Upper lobe of left lung (tissue), 6 donors: ENCODE results near the gene NUP93. TPM values are rescaled to one million over a fixed set of nuclear protein-coding genes. Genes with fewer than 3 reads are reported as not detected.

Source experiments
- ATAC-seq, 2 donors: fragments of 200-7000 bp; cut with Tn5 transposase; one replicate each; pipeline ENCODE4 v1.9.1; 2022; ENCODE audit warnings: mild to moderate bottlenecking in 2 of 2, moderate library complexity in 2 of 2; ENCODE audit not compliant: low FRiP score in 2 of 2
- DNase-seq, 2 donors: peaks; one replicate each; pipeline ENCODE4 v3.0.0-alpha.2; 2019 to 2020
- H3K27ac ChIP-seq, 4 donors: fragments of 200-600 bp; sonication (generic); one replicate each; pipeline ENCODE4 v1.5.1; 2016 to 2019
- H3K27me3 ChIP-seq, 4 donors: fragments of 200-600 bp; sonication (generic); one replicate each; pipeline ENCODE4 v1.5.1; 2017 to 2019
- H3K36me3 ChIP-seq, 4 donors: fragments of 200-600 bp; sonication (generic); one replicate each; pipeline ENCODE4 v1.5.1; 2016 to 2019
- H3K4me1 ChIP-seq, 4 donors: fragments of 200-600 bp; sonication (generic); one replicate each; pipeline ENCODE4 v1.5.1; 2018 to 2019
- H3K4me3 ChIP-seq, 4 donors: fragments of 200-600 bp; sonication (generic); one replicate each; pipeline ENCODE4 v1.5.1; 2017 to 2019; ENCODE audit warnings: mild to moderate bottlenecking in 2 of 4, moderate library complexity in 1 of 4
- H3K9me3 ChIP-seq, 4 donors: fragments of 200-600 bp; sonication (generic); one replicate each; pipeline ENCODE4 v1.5.1; 2018 to 2019
- EP300 ChIP-seq, 4 donors: sonication (generic); formaldehyde crosslinking; IDR thresholded peaks; one replicate each; pipeline ENCODE4 v1.5.1; 2017; ENCODE audit warnings: antibody characterized with exemption in 4 of 4, control low read depth in 2 of 4
- POLR2A ChIP-seq, 4 donors: fragments of 450-650 bp; IDR thresholded peaks; one replicate each; pipeline ENCODE4 v1.5.1; 2016 to 2017; ENCODE audit warnings: antibody characterized with exemption in 4 of 4, mild to moderate bottlenecking in 2 of 4
- POLR2AphosphoS5 ChIP-seq, 2 donors: sonication (generic); formaldehyde crosslinking; IDR thresholded peaks; one replicate each; pipeline ENCODE4 v1.5.1; 2017; ENCODE audit warnings: antibody characterized with exemption in 2 of 2
- WGBS, 2 donors: methylation state at CpG; one replicate each; pipeline ENCODE4 v1.1.5; 2017 to 2018; 5-methylcytosine and 5-hydroxymethylcytosine counted together
- total RNA-seq, 6 donors: library from RNA; depleted of rRNA in 4 of 6; stranded (reverse); fragments of >200 nt in 4 of 6; gene quantifications; one replicate each; pipeline versions ENCODE4 v1.1.0 to v1.2.1, GENCODE V29; 2016 to 2021
- TF ChIP-seq, protein P1 (sequence below), 6 experiments: fragments of 450-650 bp in 4 of 6; fragments of 200-600 bp in 2 of 6; sonication (generic) in 2 of 6; IDR thresholded peaks; one replicate each; pipeline ENCODE4 v1.5.1; 2016 to 2019; ENCODE audit warnings: antibody characterized with exemption in 6 of 6
- donor health status: DM: no; HTN: no; CAD: no; lungs with moderate emphysema.
- donor health status: DM: no; HTN: yes; CAD: no; lungs with severe emphysema.

The NUP93 gene
- 10 to 100 TPM; 30.9 to 57.3 (median 45.3) TPM for total RNA-seq

DNA sequence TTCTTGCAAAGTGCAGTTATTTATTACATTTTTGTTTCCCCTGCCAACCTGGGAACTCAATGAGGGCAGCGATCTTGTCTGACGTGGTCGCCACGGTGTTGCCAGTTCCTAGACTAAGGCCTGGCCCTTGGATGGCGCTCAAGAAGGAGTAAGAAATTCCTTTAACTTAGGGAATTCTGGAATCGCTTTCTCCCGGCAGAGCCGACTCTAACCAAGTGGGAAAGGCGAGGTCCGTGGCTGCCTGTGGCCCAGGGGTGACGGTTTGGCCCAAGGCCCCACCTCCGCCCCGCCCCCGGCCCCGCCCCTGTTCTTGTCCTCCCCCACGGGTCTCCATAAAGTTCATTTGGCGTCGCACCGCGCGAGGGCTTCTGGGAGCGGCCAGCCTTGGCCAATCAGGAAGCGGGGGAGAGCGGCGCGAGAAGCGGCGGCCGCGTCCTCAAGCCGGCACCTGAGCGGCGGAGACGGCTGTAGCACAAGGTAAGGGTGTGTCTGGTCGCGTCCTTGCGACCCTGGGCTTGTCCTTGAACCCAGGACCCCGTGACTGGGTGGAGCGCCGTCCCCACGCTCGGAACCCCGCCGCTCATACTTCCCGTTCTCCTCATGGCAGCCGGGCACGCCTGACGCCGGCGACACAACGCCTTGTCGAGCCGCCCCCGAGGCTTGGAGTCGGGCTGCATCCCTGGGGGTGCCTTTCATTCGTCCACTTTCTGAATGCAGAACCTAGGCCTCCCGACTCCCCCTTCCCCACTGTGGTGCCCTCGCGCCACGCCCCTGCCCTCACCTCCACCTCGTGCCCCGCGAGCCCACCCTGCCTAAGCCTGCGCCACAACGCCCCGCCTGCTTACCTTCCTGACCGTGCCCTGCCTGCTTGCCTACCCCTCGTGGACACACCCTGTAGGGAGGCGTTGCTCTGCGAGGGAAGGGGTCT, at the start of gene NUP93:
Gene NUP93, plus strand, starts transcription at position 395 of the 928 bp plus-strand sequence. CDS start 18,119 bp downstream, outside the sequence.
- TF ChIP-seq, protein P1, sequence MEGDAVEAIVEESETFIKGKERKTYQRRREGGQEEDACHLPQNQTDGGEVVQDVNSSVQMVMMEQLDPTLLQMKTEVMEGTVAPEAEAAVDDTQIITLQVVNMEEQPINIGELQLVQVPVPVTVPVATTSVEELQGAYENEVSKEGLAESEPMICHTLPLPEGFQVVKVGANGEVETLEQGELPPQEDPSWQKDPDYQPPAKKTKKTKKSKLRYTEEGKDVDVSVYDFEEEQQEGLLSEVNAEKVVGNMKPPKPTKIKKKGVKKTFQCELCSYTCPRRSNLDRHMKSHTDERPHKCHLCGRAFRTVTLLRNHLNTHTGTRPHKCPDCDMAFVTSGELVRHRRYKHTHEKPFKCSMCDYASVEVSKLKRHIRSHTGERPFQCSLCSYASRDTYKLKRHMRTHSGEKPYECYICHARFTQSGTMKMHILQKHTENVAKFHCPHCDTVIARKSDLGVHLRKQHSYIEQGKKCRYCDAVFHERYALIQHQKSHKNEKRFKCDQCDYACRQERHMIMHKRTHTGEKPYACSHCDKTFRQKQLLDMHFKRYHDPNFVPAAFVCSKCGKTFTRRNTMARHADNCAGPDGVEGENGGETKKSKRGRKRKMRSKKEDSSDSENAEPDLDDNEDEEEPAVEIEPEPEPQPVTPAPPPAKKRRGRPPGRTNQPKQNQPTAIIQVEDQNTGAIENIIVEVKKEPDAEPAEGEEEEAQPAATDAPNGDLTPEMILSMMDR (IDR thresholded peaks at IDR 0.05), result no peak
- TF ChIP-seq EP300 (IDR thresholded peaks at IDR 0.05) (peak in 2 of 4 donors; percentile 17 to 54), POLR2A (IDR thresholded peaks at IDR 0.05) (peak in 1 of 4 donors; percentile 74), POLR2AphosphoS5 (IDR thresholded peaks at IDR 0.05) (peak; percentile 78 to 84)

DNA sequence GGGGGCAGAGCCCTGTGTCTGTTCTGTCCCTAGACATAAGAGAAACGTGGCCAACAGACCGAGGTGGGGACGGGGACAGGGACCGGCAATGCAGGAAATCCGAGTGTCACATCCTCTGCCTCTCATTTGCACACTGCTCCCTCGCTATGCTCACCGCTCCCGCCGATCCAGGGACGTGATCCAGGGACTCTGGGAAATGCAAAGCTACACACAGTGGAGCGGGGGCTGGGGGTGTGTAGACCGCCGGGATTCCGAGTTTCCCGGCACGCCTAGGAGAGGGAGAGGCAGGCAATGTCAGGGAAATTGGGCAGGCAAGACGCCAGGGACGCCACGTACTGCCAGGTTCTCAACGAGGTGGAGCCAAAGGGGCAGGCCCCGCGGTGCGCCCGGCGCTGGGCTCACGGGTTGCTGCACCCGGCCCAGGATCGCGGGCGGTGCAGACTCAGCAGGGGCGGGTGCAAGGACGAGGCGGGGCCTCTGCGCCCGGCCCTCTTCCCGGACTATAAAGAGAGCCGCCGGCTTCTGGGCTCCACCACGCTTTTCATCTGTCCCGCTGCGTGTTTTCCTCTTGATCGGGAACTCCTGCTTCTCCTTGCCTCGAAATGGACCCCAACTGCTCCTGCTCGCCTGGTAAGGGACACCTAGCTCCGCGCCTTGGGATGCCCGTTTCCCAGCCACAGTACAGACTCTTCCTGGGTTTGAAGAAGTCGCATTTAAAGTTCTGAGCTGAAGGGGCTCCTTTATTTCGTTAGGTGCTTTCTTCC, 47.8 kb upstream of the NUP93 start, which contains the start of gene MT1X:
Gene MT1X, plus strand, starts transcription at position 532 of the 764 bp plus-strand sequence. Its CDS starts 71 bp downstream, at position 603.
- DNase-seq (peak; percentile 95 to 98), ATAC-seq (peak; percentile 98 to 99)
- peak within 1 kb of the TSS; percentile 40 to 66 (median 52) for H3K4me3 ChIP-seq
- no peaks in the 10 kb centered on the region for H3K36me3 ChIP-seq
- H3K4me1 ChIP-seq, result peaks cover 13 to 25% (median 21%) of the 10 kb centered on the region in 4 donors
- TF ChIP-seq EP300 (IDR thresholded peaks at IDR 0.05) (peak; percentile 42 to 99 (median 97)), POLR2A (IDR thresholded peaks at IDR 0.05) (peak; percentile 92 to 95 (median 93)), POLR2AphosphoS5 (IDR thresholded peaks at IDR 0.05) (peak; percentile 97 to 98)
- TF ChIP-seq, protein P1 (IDR thresholded peaks at IDR 0.05), result peak in 1 of 6 experiments; percentile 21
- WGBS, 2 donors, result 0 to 1% methylated on average over 25 to 46 of the region's 49 CpGs
- no peaks in the 10 kb centered on the region for H3K9me3 ChIP-seq
- H3K27me3 ChIP-seq, result no peaks in the 10 kb centered on the region
- H3K27ac ChIP-seq, result peak within 1 kb of the TSS; percentile 72 to 89 (median 84)

More for the DNA sequence above, at the start of gene NUP93:
- H3K4me1 ChIP-seq, result peaks cover 9 to 23% (median 21%) of the 10 kb centered on the region in 4 donors
- H3K27ac ChIP-seq, result peak within 1 kb of the TSS; percentile 70 to 84 (median 81)
- no peaks in the 10 kb centered on the region for H3K27me3 ChIP-seq
- DNase-seq (peak; percentile 92 to 96), ATAC-seq (peak; percentile 97 to 99)
- H3K4me3 ChIP-seq, result peak within 1 kb of the TSS; percentile 78 to 97 (median 89)
- no peaks in the 10 kb centered on the region for H3K36me3 ChIP-seq
- H3K9me3 ChIP-seq, result no peaks in the 10 kb centered on the region
- 0 to 1% methylated on average over 17 to 57 of the region's 70 CpGs for WGBS, 2 donors

DNA sequence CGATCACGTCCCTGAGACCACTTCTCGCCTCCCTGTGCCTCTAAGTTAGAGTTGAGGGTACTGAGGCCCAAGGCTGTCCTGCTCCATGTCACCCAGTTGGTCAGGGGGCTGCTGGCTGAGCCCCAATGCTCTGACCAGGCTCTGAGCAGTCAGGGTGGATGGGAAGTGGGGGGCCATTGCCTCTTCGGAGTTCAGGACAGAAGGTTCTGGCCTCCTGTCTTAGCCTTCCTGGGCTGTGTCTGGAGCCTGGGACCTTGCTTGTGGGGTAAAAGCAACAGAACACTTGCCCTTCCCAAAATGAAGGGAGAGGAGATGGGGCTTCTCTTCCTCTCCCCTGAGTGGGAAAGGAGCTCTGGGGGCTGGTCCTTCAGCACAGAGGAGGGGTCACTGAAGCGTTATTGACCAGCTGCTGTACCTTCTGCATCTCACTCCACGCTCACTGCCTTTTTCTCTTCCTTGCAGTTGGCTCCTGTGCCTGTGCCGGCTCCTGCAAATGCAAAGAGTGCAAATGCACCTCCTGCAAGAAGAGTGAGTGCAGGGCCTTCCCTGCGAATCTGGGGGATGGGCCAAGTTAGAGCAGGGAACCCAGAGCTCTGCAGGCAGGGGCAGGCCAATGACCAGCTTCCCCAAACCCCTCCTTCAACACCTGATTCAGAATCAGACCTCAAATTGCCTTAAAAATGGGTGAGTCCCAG, 47.1 kb upstream of the NUP93 start:
- TF ChIP-seq EP300 (IDR thresholded peaks at IDR 0.05) (no peak), POLR2A (IDR thresholded peaks at IDR 0.05) (no peak), POLR2AphosphoS5 (IDR thresholded peaks at IDR 0.05) (no peak)
- TF ChIP-seq, protein P1 (IDR thresholded peaks at IDR 0.05), result no peak
- H3K36me3 ChIP-seq, result no peaks in the 10 kb centered on the region
- WGBS, 2 donors, result 39 to 50% methylated on average over 7 to 8 of the region's 8 CpGs
- peak overlapping the region; percentile 40 to 66 (median 52) for H3K4me3 ChIP-seq
- peaks cover 13 to 25% (median 21%) of the 10 kb centered on the region in 4 donors for H3K4me1 ChIP-seq
- H3K27me3 ChIP-seq, result no peaks in the 10 kb centered on the region
- H3K27ac ChIP-seq, result peak overlapping the region; percentile 72 to 89 (median 84)
- DNase-seq (no peak), ATAC-seq (no peak)
- no peaks in the 10 kb centered on the region for H3K9me3 ChIP-seq

DNA sequence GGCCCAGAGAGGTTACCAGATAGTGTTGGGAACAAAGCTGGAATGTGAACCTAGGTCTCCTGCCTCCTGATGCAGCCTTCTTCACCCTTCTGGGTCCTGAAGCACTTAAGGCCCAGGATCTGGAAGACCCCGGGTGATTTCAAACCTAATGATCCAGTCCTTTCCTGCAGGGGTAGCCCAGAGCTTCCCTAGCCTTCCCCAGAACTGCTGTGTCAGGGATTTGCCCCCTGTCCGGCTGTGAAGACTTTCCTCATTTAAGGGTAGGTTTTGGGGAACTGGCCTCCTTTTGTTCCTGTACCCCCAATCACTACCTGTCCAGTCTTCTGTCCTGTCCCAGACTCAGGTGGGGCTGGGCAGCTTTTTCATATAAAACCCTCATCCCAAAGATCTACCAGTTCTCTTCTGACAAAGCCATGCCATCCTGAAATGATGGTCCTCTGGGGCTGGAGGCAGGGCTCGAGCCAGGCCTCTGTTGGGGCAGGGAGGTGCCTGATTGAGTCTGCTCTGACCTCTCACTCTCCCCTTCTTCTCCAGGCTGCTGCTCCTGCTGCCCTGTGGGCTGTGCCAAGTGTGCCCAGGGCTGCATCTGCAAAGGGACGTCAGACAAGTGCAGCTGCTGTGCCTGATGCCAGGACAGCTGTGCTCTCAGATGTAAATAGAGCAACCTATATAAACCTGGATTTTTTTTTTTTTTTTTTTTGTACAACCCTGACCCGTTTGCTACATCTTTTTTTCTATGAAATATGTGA, 46.3 kb upstream of the NUP93 start:
- Histone ChIP-seq H3K36me3 (no peaks in the 10 kb centered on the region), H3K4me3 (peak overlapping the region; percentile 40 to 66 (median 52)), H3K27ac (peak overlapping the region in 3 of 4 donors; percentile 37 to 89 (median 84)), H3K4me1 (peaks cover 13 to 25% (median 21%) of the 10 kb centered on the region in 4 donors), H3K27me3 (no peaks in the 10 kb centered on the region), H3K9me3 (no peaks in the 10 kb centered on the region)
- ATAC-seq, result no peak
- WGBS, 2 donors, result 84 to 85% methylated on average over 5 of the region's 5 CpGs
- TF ChIP-seq POLR2A (IDR thresholded peaks at IDR 0.05) (no peak), POLR2AphosphoS5 (IDR thresholded peaks at IDR 0.05) (no peak), EP300 (IDR thresholded peaks at IDR 0.05) (no peak)
- TF ChIP-seq, protein P1 (IDR thresholded peaks at IDR 0.05), result no peak
- no peak for DNase-seq
